ENCODE data around the gene HNMT. TPM values are rescaled to one million over a fixed set of nuclear protein-coding genes. Genes with fewer than 3 reads are reported as not detected.

HNMT gene
- total and polyA plus RNA-seq, 2 of the 8 experiments (the other 6 are each of a cell fraction or from before 2014, with no cell fraction given) = 1.6 to 3.6 TPM

- TF ChIP-seq CHD7 (IDR thresholded peaks at IDR 0.05; ENCODE audit: insufficient replicate concordance, low read length) = no peak
- no peak for TF ChIP-seq HDAC6 (IDR thresholded peaks at IDR 0.05; ENCODE audit: low read depth, low read length)
- TF ChIP-seq YY1 (IDR thresholded peaks at IDR 0.05; ENCODE audit: low read depth, low read length) = no peak
- TF ChIP-seq USF2 (IDR thresholded peaks at IDR 0.05; ENCODE audit: low read length) = no peak
Measured at GRCh38 chr2:137975280-137976271, 11.3 kb downstream of the HNMT start (continued).
